ENCODE measurements around the gene MYO3A.

DNA sequence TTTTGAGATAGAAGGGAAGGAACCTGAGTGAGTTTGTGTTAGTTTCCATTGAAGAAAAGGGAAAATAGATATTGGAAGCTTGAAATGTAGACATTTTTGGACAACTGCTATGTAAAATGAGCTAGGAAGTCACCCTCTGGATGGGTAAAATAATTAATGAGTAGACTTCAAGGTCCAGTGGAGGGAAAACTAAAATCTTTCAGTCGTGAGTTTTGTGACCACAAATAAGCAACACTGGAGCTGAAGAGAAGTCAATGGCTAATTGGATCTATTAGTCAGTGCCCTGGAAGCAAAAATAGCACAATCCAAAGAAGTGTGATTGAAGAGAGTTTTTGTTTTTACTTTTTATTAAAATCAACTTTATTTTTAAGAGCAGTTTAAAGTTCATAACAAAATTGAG is 123.4 kb downstream of the MYO3A start:
- TF ChIP-seq EZH2phosphoT487 (IDR thresholded peaks at IDR 0.05; ENCODE audit: low read length) (no peak), EZH2 (optimal IDR thresholded peaks at IDR 0.05; ENCODE audit: low read depth, low read length) (no peak)
- TF ChIP-seq, protein P1, sequence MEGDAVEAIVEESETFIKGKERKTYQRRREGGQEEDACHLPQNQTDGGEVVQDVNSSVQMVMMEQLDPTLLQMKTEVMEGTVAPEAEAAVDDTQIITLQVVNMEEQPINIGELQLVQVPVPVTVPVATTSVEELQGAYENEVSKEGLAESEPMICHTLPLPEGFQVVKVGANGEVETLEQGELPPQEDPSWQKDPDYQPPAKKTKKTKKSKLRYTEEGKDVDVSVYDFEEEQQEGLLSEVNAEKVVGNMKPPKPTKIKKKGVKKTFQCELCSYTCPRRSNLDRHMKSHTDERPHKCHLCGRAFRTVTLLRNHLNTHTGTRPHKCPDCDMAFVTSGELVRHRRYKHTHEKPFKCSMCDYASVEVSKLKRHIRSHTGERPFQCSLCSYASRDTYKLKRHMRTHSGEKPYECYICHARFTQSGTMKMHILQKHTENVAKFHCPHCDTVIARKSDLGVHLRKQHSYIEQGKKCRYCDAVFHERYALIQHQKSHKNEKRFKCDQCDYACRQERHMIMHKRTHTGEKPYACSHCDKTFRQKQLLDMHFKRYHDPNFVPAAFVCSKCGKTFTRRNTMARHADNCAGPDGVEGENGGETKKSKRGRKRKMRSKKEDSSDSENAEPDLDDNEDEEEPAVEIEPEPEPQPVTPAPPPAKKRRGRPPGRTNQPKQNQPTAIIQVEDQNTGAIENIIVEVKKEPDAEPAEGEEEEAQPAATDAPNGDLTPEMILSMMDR (IDR thresholded peaks at IDR 0.05; ENCODE audit: low read length) = no peak

Data from MM.1S (cell line).